Loucy (cell line): ENCODE results near the gene TK1.

ENCODE experiments used
- CTCF ChIP-seq: fragments of 200-600 bp; sonication (generic); conservative IDR thresholded peaks from 2 replicates; pipeline ENCODE4 v1.5.1; 2014; ENCODE audit warnings: mild to moderate bottlenecking, antibody characterized with exemption, low read length
- EZH2phosphoT487 ChIP-seq: fragments of 200-600 bp; IDR thresholded peaks from 2 replicates; pipeline ENCODE4 v1.6.1; 2018; ENCODE audit warnings: antibody characterized with exemption, mild to moderate bottlenecking, moderate library complexity, borderline replicate concordance

GRCh38 chr17:78170692-78171590 lies 15.9 kb downstream of the TK1 start:
- TF ChIP-seq CTCF (no peak), EZH2phosphoT487 (no peak)
